Esophagus squamous epithelium (tissue), 5 donors: ENCODE results near the gene ZNF648. TPM values are rescaled to one million over a fixed set of nuclear protein-coding genes. Genes with fewer than 3 reads are reported as not detected.

Experiments
- DNase-seq: peaks from one replicate; lab custom pipeline; 2025; lab: John Stamatoyannopoulos, UW
- H3K27ac ChIP-seq, 4 donors: fragments of 200-600 bp; sonication (generic); one replicate each; pipeline ENCODE4 v1.5.1; 2016 to 2019; ENCODE audit warnings: mild to moderate bottlenecking in 1 of 4
- H3K27me3 ChIP-seq, 4 donors: fragments of 200-600 bp; sonication (generic); 1 replicate in 3 of 4; 2 replicates in 1 of 4; pipeline versions ENCODE4 v1.5.1 to v1.6.0; 2017 to 2021; ENCODE audit warnings: antibody characterized with exemption in 1 of 4
- H3K36me3 ChIP-seq, 3 donors: fragments of 200-600 bp; sonication (generic); one replicate each; pipeline ENCODE4 v1.5.1; 2016 to 2019
- H3K4me1 ChIP-seq, 3 donors: fragments of 200-600 bp; sonication (generic); one replicate each; pipeline ENCODE4 v1.5.1; 2017 to 2019
- H3K4me3 ChIP-seq, 4 donors: fragments of 200-600 bp; sonication (generic); 1 replicate in 3 of 4; 2 replicates in 1 of 4; pipeline ENCODE4 v1.5.1; 2016 to 2019; ENCODE audit warnings: mild to moderate bottlenecking in 2 of 4, moderate library complexity in 1 of 4
- H3K9me3 ChIP-seq, 3 donors: fragments of 200-600 bp; sonication (generic); one replicate each; pipeline ENCODE4 v1.5.1; 2016 to 2019
- POLR2A ChIP-seq, 4 donors: fragments of 450-650 bp; IDR thresholded peaks; one replicate each; pipeline ENCODE4 v1.6.1; 2017; ENCODE audit warnings: antibody characterized with exemption in 4 of 4, mild to moderate bottlenecking in 4 of 4, moderate library complexity in 3 of 4
- WGBS, 2 donors: methylation state at CpG; one replicate each; pipeline ENCODE4 v1.1.5; 2018; 5-methylcytosine and 5-hydroxymethylcytosine counted together
- intact Hi-C: fragments of 100-400 bp; cut with DNase I; formaldehyde crosslinking; loops from one replicate; pipeline ENCODE4 v1.15.0; 2022
- total RNA-seq, 4 donors: library from RNA; depleted of rRNA; stranded (reverse); fragments of >200 nt; gene quantifications; one replicate each; pipeline ENCODE4 v1.1.0, GENCODE V29; 2016
- TF ChIP-seq, protein P1 (sequence below), 6 experiments: fragments of 450-650 bp in 4 of 6; fragments of 200-600 bp in 2 of 6; sonication (generic) in 2 of 6; IDR thresholded peaks; one replicate each; pipeline ENCODE4 v1.5.1; 2016 to 2019; ENCODE audit warnings: antibody characterized with exemption in 6 of 6, mild to moderate bottlenecking in 4 of 6, moderate library complexity in 4 of 6
- donor health status: DM: yes; HTN: yes; CAD: no.

ZNF648 gene
- total RNA-seq, 4 donors from 2014 or later: under 0.01 TPM; not detected in 3

DNA sequence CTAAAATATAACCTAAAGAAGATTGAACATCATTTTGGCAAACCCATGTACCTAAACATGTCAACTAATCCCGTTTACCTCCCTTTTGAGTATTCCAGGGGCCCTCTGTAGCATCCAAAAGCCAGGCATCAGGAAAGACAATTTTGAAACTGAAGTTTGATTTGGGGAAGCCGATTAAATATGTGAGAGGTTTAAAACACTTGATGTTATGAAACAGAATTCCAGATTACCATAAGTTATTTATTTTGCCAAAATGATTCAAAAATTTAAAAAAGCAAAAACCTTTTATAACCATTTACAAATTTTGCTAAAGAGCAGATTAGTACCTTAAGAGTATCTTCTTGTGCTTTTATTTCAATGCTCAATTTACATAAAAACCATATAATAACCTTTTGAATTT lies 23.3 kb downstream of the ZNF648 start:
- Histone ChIP-seq H3K27ac (no peak overlapping the region), H3K4me1 (no peaks in the 10 kb centered on the region), H3K27me3 (no peaks in the 10 kb centered on the region), H3K4me3 (no peak overlapping the region), H3K36me3 (no peaks in the 10 kb centered on the region), H3K9me3 (no peaks in the 10 kb centered on the region)
- DNase-seq: no peak
- TF ChIP-seq POLR2A (IDR thresholded peaks at IDR 0.05): no peak
- TF ChIP-seq, protein P1, sequence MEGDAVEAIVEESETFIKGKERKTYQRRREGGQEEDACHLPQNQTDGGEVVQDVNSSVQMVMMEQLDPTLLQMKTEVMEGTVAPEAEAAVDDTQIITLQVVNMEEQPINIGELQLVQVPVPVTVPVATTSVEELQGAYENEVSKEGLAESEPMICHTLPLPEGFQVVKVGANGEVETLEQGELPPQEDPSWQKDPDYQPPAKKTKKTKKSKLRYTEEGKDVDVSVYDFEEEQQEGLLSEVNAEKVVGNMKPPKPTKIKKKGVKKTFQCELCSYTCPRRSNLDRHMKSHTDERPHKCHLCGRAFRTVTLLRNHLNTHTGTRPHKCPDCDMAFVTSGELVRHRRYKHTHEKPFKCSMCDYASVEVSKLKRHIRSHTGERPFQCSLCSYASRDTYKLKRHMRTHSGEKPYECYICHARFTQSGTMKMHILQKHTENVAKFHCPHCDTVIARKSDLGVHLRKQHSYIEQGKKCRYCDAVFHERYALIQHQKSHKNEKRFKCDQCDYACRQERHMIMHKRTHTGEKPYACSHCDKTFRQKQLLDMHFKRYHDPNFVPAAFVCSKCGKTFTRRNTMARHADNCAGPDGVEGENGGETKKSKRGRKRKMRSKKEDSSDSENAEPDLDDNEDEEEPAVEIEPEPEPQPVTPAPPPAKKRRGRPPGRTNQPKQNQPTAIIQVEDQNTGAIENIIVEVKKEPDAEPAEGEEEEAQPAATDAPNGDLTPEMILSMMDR (IDR thresholded peaks at IDR 0.05): no peak
- 59 to 66% methylated on average over 2 of the region's 2 CpGs for WGBS, 2 donors
- intact Hi-C loops: no loop called here

DNA sequence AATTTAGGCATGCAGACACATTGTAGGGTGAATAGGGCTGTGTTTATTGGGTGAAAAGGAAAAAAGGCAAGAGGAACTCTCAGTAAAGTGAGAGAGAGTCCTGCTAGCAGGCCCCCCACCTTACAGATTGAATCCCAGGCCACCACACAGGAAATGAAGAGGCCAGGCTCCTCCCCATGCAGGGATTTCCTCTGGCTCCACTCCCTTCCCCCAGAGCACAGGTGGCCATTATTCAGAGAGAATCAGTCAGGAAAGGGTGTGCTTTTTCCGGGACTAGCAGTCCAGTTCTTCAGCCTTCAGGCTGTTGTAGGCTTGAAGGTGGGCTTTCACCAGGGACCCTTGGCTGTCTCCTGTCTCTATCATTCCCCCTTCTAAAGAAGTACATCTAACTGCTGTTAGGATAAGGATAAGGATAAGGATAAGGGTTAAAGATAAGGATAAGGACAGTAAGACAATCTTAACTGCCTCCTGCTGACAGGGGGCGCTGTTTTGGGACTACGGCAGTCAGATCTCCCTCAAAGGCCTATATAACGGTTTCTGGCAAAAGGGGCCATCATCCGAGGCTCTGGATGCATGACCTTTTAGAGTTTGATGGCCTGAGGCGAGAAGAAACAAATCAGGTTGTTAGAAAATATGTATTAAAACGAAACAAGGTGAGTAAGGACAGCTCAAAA lies 26.3 kb downstream of the ZNF648 start:
- Histone ChIP-seq H3K4me1 (peaks cover 0 to 4% (median under 1%) of the 10 kb centered on the region in 3 donors), H3K4me3 (no peak overlapping the region), H3K36me3 (no peaks in the 10 kb centered on the region), H3K27ac (no peak overlapping the region), H3K9me3 (no peaks in the 10 kb centered on the region), H3K27me3 (no peaks in the 10 kb centered on the region)
- no peak for TF ChIP-seq POLR2A (IDR thresholded peaks at IDR 0.05)
- TF ChIP-seq, protein P1 (IDR thresholded peaks at IDR 0.05): no peak
- 56 to 64% methylated on average over 7 of the region's 7 CpGs for WGBS, 2 donors
- no peak for DNase-seq
- intact Hi-C loops: no loop called here

DNA sequence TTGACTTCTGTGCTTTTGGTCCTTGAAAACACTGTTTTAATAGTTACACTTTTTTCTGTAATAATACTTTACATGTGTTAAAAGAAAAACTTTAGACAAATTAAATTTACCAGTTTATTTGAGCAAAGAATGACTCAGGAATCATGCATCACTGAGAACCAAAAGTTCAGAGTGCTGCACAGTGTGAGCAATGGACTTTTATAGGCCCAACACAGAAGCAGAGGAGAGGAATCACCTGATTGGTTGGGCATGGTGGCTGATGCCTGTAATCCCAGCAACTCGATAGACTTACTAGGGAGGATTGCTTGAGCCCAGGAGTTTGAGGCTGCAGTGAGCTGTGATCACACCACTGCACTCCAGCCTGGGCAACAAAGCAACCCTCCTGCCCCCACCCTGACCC lies 29.3 kb downstream of the ZNF648 start:
- Histone ChIP-seq H3K4me3 (no peak overlapping the region), H3K27me3 (no peaks in the 10 kb centered on the region), H3K4me1 (peaks cover 0 to 15% (median 11%) of the 10 kb centered on the region in 3 donors), H3K9me3 (no peaks in the 10 kb centered on the region), H3K36me3 (no peaks in the 10 kb centered on the region), H3K27ac (no peak overlapping the region)
- TF ChIP-seq, protein P1 (IDR thresholded peaks at IDR 0.05): no peak
- TF ChIP-seq POLR2A (IDR thresholded peaks at IDR 0.05): no peak
- WGBS, 2 donors: 28 to 50% methylated on average over 1 of the region's 1 CpG
- intact Hi-C loops: no loop called here
- DNase-seq: no peak

DNA sequence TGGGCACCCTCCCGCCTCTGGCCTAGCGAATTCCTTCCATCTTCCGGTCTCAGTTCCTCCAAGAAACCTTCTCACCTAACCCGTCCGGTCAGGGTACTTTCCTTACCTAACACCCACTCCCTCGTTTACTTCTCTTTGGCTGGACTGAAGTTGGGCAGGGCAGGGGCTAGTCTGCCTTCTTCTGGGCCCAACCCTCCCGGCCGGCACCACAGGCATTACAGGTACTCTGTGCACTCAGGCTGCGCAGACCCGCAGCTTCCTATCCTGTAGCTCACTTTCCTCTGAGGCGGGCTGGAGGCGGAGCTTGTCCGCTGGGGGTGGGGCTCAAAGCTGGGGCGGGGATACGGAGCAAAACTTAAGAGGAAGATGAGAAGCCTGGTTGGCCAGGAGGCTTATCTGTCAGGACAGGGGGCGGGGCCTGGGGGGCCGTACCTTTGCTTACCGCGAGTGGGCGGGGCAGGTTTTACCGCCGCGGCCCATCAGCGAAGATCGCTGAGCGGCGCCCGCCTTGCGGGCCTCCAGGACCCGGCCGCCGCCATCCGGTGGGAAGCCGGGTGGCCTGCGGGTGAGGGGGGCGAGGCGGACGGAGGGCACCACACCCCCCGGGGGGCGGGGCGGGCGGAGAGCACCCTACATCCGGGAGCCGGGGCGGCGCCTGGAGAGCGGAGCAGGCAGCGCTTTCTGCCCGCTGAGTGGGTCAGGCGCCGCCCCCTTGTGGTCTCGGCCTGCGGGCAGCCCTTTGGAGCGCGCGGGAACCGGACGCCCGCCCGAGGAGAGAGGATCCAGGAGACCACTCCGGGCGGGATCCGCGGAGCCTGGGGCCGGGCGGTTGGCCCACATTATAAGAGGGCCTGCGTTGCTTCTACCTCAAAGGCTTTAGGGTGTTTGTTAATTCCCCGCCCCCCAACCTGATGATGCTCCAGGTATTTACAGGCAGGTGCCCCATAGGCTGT lies 31.9 kb downstream of the ZNF648 start:
- intact Hi-C loops: no loop called here
- TF ChIP-seq POLR2A (IDR thresholded peaks at IDR 0.05): peak in 3 of 4 donors; percentile 15 to 74 (median 67)
- TF ChIP-seq, protein P1 (IDR thresholded peaks at IDR 0.05): peak; percentile 45 to 63 (median 54)
- Histone ChIP-seq H3K36me3 (no peaks in the 10 kb centered on the region), H3K4me1 (peaks cover 0 to 15% (median 11%) of the 10 kb centered on the region in 3 donors), H3K4me3 (peak overlapping the region; percentile 61 to 73 (median 64)), H3K27ac (peak overlapping the region; percentile 85 to 91 (median 90)), H3K9me3 (no peaks in the 10 kb centered on the region), H3K27me3 (no peaks in the 10 kb centered on the region)
- DNase-seq: peak; percentile 90
- WGBS, 2 donors: 1 to 3% methylated on average over 8 to 10 of the region's 68 CpGs

DNA sequence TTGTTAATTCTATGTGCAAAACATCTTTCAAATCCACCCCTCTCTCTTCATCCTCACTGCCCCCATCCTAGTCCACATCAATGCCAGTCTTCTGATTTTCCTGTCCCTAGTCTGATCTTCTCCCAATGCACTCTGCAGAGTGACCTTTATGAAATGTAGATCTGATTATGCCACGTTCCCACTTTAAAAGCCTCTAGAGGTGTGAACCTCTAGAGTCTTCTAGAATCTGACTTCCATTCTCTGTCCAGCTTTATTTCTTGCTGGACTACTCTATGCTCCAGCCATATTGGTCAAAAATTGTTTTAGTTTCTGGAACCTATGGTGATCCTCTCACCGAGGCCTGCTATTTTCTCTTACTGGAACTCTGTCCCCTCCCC lies 32.5 kb downstream of the ZNF648 start:
- no peak for TF ChIP-seq POLR2A (IDR thresholded peaks at IDR 0.05)
- TF ChIP-seq, protein P1 (IDR thresholded peaks at IDR 0.05): no peak
- Histone ChIP-seq H3K27me3 (no peaks in the 10 kb centered on the region), H3K4me3 (peak overlapping the region; percentile 61 to 73 (median 64)), H3K27ac (peak overlapping the region; percentile 85 to 91 (median 90)), H3K4me1 (peaks cover 0 to 15% (median 11%) of the 10 kb centered on the region in 3 donors), H3K36me3 (no peaks in the 10 kb centered on the region), H3K9me3 (no peaks in the 10 kb centered on the region)
- WGBS, 2 donors: 3% methylated on average over 2 of the region's 2 CpGs
- intact Hi-C loops: no loop called here
- no peak for DNase-seq
